Prostate gland (tissue), 2 donors: ENCODE results near the gene KNL1. TPM values are rescaled to one million over a fixed set of nuclear protein-coding genes. Genes with fewer than 3 reads are reported as not detected.
"Not testable (repeated sequence)": the region's sequence is repeated elsewhere in the genome, so short reads cannot be mapped to it uniquely, and the experiment has no call there.

Experiments used
- DNase-seq: peaks from one replicate; pipeline ENCODE4 v3.0.0-alpha.2; 2019; ENCODE audit warnings: low spot score
- H3K27ac ChIP-seq, 2 donors: fragments of 200-600 bp; sonication (generic); 2 replicates each; pipeline ENCODE4 v1.5.1; 2017 to 2019
- H3K27me3 ChIP-seq: fragments of 200-600 bp; sonication (generic); replicated peaks from 2 replicates; pipeline ENCODE4 v1.5.1; 2019; ENCODE audit not compliant: insufficient read depth
- H3K36me3 ChIP-seq, 2 donors: fragments of 200-600 bp; sonication (generic); 1 replicate in 1 of 2; 2 replicates in 1 of 2; pipeline versions ENCODE4 v1.5.1 to v1.8.1; 2017 to 2019
- H3K4me1 ChIP-seq: fragments of 200-600 bp; sonication (generic); replicated peaks from 2 replicates; pipeline ENCODE4 v1.5.1; 2019
- H3K4me3 ChIP-seq, 2 donors: fragments of 200-600 bp; sonication (generic); 2 replicates each; pipeline ENCODE4 v1.5.1; 2017 to 2019
- H3K9me3 ChIP-seq: fragments of 200-600 bp; sonication (generic); 2 replicates; pipeline ENCODE4 v1.5.1; 2017
- POLR2A ChIP-seq: fragments of 450-650 bp; IDR thresholded peaks from one replicate; pipeline ENCODE4 v1.6.1; 2016; ENCODE audit warnings: antibody characterized with exemption, mild to moderate bottlenecking
- POLR2AphosphoS5 ChIP-seq: sonication (generic); formaldehyde crosslinking; IDR thresholded peaks from one replicate; pipeline ENCODE4 v1.6.1; 2017; ENCODE audit warnings: antibody characterized with exemption
- WGBS: methylation state at CpG from one replicate; pipeline ENCODE4 v1.1.5; 2018; 5-methylcytosine and 5-hydroxymethylcytosine counted together
- intact Hi-C: fragments of 100-400 bp; cut with DNase I; formaldehyde crosslinking; loops from one replicate; pipeline ENCODE4 v1.14.2; 2022
- total RNA-seq, 2 donors: library from RNA; depleted of rRNA; stranded (reverse); fragments of >200 nt; gene quantifications; one replicate each; pipeline ENCODE4 v1.1.0, GENCODE V29; 2016
- TF ChIP-seq, protein P1 (sequence below), 4 experiments: fragments of 200-600 bp in 2 of 4; fragments of 450-650 bp in 2 of 4; sonication (generic) in 2 of 4; IDR thresholded peaks; 1 replicate in 3 of 4; 2 replicates in 1 of 4; pipeline ENCODE4 v1.5.1; 2016 to 2019; ENCODE audit warnings: antibody characterized with exemption in 4 of 4, mild to moderate bottlenecking in 2 of 4, moderate library complexity in 2 of 4

The KNL1 gene
- total RNA-seq, 2 donors from 2014 or later = 1.6 to 18.7 TPM

DNA sequence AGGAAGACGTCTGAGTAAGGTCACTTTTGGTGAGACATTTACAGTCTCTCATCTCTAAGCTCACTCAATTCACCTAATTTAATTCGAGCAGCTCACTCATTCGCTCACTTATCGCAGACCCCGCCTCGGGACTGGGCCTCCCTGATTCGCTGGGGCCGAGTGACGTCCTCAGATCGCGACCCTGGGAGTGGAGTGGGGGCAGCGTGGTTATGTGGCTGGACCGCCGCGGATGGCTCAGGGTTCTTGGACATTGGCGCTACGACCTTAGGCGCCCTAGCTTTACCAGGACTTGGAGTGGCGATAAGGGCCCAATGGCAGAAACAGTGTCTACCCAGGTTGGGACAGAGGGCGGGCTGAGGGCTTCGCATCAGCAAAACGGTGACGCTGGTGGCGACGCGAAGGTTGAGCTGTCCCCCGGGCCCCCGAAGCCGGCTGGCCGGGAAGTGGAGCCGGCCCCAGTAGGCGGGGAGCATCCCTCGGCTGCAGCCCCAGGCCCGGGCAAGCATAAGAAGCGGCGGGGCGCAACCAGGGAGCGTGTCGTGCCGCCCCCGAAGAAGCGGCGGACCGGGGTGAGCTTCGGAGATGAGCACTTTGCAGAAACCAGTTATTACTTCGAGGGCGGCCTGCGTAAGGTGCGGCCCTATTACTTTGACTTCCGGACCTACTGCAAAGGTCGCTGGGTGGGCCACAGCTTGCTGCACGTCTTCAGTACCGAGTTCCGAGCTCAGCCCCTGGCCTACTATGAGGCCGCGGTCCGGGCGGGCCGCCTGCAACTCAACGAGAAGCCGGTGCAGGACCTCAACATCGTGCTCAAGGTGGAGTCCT is 24.7 kb upstream of the KNL1 start, which contains the start of gene RPUSD2:
Gene RPUSD2, plus strand, starts transcription at position 171 of the 825 bp plus-strand sequence. Its CDS starts 39 bp downstream, at position 210.
- intact Hi-C loops = loop anchor here (5.0 kb wide), 1 partner anchor 127 kb away; the partner anchor contains the start of gene BAHD1
- WGBS = under 1% methylated on average over 50 of the region's 62 CpGs
- peak; percentile 92 for DNase-seq

DNA sequence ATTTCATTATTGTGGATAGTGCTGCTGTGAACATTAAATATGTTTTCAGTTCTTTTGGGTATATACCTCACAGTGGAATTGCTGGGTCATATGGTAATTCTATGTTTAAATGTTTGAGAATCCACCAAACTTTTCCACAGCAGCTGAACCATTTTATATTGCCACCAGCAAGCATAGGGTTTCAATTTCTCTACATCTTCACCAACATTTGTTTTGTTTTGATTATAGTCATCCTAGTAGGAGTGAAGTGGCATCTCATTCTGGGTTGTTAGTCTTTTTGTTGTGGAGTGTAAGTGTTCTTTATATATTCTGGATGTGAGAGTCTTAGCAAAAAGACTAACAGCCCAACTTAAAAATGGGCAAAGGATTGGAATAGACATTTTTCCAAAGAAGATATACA is 18.9 kb upstream of the KNL1 start:
- intact Hi-C loops = no loop called here
- no peak for DNase-seq
- Histone ChIP-seq H3K27me3 (no peaks in the 10 kb centered on the region), H3K36me3 (no peaks in the 10 kb centered on the region), H3K4me1 (peaks cover 5% of the 10 kb centered on the region), H3K4me3 (no peak overlapping the region), H3K27ac (no peak overlapping the region), H3K9me3 (no peaks in the 10 kb centered on the region)
- TF ChIP-seq POLR2AphosphoS5 = no peak
- TF ChIP-seq POLR2A = no peak
- TF ChIP-seq, protein P1, sequence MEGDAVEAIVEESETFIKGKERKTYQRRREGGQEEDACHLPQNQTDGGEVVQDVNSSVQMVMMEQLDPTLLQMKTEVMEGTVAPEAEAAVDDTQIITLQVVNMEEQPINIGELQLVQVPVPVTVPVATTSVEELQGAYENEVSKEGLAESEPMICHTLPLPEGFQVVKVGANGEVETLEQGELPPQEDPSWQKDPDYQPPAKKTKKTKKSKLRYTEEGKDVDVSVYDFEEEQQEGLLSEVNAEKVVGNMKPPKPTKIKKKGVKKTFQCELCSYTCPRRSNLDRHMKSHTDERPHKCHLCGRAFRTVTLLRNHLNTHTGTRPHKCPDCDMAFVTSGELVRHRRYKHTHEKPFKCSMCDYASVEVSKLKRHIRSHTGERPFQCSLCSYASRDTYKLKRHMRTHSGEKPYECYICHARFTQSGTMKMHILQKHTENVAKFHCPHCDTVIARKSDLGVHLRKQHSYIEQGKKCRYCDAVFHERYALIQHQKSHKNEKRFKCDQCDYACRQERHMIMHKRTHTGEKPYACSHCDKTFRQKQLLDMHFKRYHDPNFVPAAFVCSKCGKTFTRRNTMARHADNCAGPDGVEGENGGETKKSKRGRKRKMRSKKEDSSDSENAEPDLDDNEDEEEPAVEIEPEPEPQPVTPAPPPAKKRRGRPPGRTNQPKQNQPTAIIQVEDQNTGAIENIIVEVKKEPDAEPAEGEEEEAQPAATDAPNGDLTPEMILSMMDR (IDR thresholded peaks at IDR 0.05) = no peak

More for the DNA sequence above, 24.7 kb upstream of the KNL1 start, which contains the start of gene RPUSD2:
- TF ChIP-seq POLR2AphosphoS5 (peak; percentile 98), POLR2A (peak; percentile 52)
- TF ChIP-seq, protein P1 (IDR thresholded peaks at IDR 0.05) = peak in 1 of 4 experiments; percentile 13
- Histone ChIP-seq H3K9me3 (no peaks in the 10 kb centered on the region), H3K27me3 (no peaks in the 10 kb centered on the region), H3K27ac (peak within 1 kb of the TSS; percentile 73 to 80), H3K36me3 (no peaks in the 10 kb centered on the region), H3K4me1 (peaks cover 10% of the 10 kb centered on the region), H3K4me3 (peak within 1 kb of the TSS; percentile 78 to 93)

DNA sequence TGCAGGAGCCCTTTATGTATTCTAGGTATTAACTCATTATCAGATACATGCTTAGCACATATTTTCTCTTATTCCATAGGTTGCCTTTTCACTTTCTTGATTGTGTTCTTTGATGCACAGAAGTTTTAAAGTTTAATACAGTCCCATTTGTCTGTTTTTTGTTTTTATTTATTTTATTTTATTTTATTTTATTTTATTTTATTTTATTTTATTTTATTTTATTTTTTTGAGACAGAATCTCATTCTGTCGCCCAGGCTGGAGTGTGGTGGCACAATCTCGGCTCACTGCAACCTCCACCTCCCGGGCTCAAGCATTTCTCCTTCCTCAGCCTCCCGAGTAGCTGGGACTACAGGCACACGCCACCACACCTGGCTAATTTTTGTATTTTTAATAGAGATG is 17.1 kb upstream of the KNL1 start:
- H3K9me3 ChIP-seq, H3K36me3 ChIP-seq, intact Hi-C loops, DNase-seq, H3K27me3 ChIP-seq, H3K4me3 ChIP-seq, H3K4me1 ChIP-seq, H3K27ac ChIP-seq: not testable (repeated sequence)
- WGBS = 98% methylated on average over 5 of the region's 5 CpGs

DNA sequence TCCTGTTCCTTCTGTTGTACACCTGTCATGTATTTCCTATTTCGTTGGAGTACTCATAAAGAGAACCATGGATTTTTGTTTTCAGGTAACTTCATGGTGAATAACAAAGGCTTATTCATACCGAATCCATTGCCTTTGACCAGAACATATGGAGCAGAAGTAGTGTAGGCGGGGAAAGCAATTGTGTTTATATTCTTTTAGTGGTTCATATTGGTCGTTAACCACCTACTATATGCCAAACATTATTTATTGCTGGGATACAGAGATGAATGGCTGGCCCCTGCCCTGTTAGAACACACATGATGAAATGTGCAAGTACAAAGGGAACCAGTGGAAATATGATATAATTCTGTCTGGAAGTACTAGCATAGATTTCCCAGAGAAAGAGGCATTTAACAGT is 15.2 kb upstream of the KNL1 start:
- H3K9me3 ChIP-seq = no peaks in the 10 kb centered on the region
- no peaks in the 10 kb centered on the region for H3K27me3 ChIP-seq
- no peak for DNase-seq
- H3K36me3 ChIP-seq = no peaks in the 10 kb centered on the region
- no peak overlapping the region for H3K4me3 ChIP-seq
- H3K4me1 ChIP-seq = no peaks in the 10 kb centered on the region
- no peak for TF ChIP-seq POLR2AphosphoS5
- TF ChIP-seq, protein P1 (IDR thresholded peaks at IDR 0.05) = no peak
- TF ChIP-seq POLR2A = no peak
- intact Hi-C loops = no loop called here
- no peak overlapping the region for H3K27ac ChIP-seq
- whole genome bisulfite sequencing = 65% methylated on average over 4 of the region's 4 CpGs

DNA sequence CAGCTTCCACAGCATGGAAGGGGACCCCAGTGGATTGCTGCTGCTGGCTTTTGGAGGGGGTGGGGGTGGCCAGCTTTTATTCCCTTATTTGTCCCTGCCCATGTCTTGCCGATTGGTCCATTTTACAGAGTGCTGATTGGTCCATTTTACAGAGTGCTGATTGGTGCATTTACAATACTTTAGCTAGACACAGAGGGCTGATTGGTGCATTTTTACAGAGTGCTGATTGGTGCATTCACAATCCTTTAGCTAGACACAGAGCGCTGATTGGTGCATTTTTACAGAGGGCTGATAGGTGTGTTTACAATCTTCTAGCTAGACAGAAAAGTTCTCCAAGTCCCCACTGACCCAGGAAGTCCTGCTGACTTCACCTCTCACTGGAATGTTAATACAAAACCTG is 12.3 kb upstream of the KNL1 start:
- H3K4me3 ChIP-seq, H3K4me1 ChIP-seq, intact Hi-C loops, H3K9me3 ChIP-seq, H3K27ac ChIP-seq, DNase-seq, H3K27me3 ChIP-seq, H3K36me3 ChIP-seq: not testable (repeated sequence)
- 96% methylated on average over 2 of the region's 2 CpGs for WGBS
